Head of caudate nucleus (tissue), 42 donors: ENCODE measurements around the gene ITGB1.
A peak's percentile ranks its signal among the peaks of the same experiment; 100 is the strongest.
"Not testable (repeated sequence)": the region's sequence is repeated elsewhere in the genome, so short reads cannot be mapped to it uniquely, and the experiment has no call there.

Experiments
- DNase-seq, 42 donors: peaks; one replicate each; pipeline versions ENCODE4 v3.0.0 to v3.0.0-alpha.2; 2020 to 2021; ENCODE audit warnings: mixed read lengths in 7 of 42
- intact Hi-C: fragments of 100-400 bp; cut with DNase I; formaldehyde crosslinking; loops from one replicate; pipeline ENCODE4 v1.15.0; 2022

ITGB1 gene

DNA sequence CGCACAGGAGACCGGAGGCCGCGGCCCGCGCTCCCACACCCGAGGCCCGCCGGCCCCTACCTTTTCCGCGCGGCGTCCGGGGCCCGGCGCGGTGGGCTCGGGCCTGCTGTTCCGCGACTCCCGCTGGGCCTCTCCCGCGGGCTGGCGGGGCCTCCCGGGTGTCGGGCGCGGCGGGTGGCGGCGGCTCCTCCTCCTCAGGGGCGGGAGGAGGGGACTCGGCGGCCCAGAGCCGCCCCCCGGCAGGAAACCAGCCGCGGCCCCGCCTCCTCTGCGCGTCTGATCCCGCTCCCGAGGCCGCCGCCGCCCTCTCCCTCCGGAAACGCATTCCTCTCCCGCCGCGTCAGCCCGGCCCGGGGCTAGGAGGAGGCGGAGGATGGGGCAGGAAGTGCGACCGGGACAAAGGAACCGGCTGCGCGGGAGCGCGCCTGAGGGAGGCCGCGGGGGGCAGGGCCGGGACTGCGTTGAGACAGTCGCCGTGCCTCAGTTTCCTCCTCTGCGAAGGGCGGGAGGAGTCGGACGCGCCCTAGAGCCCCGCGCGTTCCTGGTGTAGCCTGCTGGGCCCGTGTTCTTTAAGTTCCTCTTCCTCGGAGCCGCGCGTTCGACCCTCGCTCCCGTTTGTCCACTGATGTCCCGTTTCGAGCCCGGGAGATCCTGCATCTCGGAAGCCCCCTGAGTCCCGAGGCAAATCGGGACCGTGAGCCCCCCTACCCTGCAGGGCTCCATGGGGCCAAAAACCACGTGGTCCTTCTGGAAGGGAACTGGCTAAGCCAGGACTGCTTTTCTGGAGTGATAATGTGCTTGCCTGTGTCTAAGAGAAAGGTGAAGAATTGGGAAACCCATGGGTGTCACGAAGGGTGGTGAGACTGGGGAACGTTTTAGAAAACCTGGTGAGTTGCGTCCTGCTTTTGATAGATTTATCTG is at the start of gene ITGB1:
TSS of gene ITGB1 (minus strand) at position 146 of the 921 bp plus-strand sequence. CDS start 22,672 bp downstream, outside the sequence.
- peak; percentile 86 to 98 (median 96) for DNase-seq
- intact Hi-C loops: no loop called here

DNA sequence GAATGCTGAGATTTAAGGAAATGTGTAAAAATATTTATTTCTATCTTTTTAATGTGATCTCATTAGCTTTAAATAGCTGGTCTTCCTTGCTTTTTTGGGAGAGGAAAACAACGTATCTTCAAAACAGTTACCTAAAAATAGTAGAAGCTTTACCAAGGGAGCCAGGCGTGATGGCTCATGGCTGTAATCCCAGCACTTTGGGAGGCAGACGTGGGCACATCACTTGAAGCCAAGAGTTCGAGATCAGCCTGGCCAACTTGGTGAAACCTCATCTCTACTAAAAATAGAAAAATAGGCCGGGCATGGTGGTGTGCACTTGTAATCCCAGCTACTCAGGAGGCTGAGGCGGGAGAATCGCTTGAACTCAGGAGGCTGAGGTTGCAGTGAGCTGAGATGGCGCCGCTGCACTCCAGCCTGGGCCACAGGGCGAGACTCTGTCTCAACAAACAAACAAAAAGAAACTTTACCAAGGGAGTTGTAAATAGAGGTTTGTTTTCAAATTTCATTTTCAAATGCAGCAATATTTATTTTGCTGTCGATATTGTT is 48.4 kb upstream of the ITGB1 start:
- DNase-seq: no peak
- intact Hi-C loops: no loop called here

DNA sequence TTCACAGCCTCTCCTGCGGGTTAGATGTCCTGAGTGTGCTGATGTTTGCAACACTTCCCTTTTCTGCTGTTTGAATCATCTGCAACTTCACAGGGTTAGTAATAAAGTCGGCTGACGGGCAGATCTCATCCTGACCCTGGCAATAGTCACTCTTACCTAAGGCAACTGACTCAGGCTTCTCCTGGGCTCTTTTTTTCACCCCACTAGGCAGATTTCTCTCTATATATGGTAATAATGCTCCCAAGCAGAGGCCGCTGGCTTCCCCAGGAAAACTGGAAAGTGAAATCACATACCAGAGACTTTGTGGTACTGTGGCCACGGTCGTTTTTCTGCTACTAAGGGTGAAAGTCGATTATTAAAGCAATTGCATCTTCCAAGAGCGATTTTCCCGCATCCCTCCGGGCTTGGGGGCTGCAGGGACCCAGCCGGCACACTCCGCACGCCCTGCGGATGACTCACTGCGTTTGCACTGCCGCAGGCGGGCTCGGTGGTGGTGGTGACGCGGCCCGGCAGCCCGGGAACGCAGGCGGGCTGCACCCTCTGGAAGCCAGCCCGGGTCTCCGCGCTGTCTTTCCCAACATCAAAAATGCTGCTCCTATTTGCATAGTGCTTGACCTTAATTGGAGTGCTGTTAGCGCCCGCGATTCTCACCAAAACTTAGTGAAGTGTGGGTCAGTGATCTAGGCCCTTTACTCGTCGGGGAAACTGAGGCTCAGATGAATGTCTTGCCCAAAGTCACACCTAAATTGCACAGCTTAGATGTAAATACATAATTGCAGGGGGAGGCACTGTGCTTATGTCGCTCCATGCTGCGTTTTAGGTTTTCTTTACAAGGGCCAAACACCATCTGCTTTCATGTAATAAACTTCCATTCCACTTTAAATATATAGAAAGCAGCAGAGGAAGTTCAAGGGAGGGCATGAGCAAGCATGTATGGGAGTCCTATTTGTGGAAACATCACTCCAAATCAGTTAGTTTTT is 47.6 kb upstream of the ITGB1 start:
- intact Hi-C loops: no loop called here
- DNase-seq: peak in 36 of 42 donors; percentile 10 to 68 (median 33)

DNA sequence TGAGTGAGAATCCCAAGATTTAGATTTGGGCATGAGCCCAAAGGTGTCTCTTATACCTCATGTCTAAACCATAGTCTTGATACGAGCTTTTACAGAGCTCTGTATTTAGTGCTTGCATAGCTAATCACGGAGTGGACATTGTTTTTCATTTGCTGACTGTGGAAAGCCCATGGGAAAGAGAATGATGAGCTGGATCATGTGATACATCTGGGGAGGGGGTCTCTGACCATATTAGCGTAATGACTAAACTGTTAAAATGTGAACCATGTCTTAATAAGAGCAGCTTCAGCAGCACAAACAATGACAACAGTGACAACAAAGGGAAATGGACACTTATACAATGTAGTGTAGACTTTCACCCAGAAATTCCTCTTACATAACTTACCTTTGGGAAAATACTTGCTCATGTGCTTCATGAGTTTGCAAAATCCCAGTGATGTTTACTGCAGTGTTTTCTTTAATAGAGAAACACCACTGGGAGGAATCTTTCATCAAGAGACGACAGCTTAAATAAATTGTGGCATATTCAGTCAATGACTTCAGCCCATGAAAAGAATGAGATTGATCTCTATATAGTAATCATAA is 44.0 kb upstream of the ITGB1 start:
- intact Hi-C loops: no loop called here
- no peak for DNase-seq

GRCh38 chr10:32998060-32998581 is 40.1 kb upstream of the ITGB1 start:
- DNase-seq, intact Hi-C loops: not testable (repeated sequence)

- intact Hi-C loops: no loop called here
- no peak for DNase-seq
Observed at GRCh38 chr10:32995751-32996150, 37.7 kb upstream of the ITGB1 start.

GRCh38 chr10:32995066-32995622 is 37.1 kb upstream of the ITGB1 start:
- intact Hi-C loops: no loop called here
- DNase-seq: no peak

DNA sequence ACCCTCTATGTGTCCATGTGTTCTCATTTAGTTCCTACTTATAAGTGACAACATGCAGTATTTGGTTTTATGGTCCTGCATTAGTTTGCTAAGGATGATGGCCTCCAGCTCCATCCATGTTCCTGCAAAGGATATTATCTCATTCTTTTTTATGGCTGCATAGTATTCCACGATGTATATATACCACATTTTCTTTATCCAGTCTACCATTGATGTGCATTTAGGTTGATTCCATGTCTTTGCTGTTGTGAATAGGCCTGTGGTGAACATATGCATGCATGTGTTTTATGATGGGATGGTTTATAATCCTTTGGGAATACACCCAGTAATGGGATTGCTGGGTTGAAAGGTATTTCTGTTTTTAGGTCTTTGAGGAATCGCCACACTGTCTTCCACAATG is 36.6 kb upstream of the ITGB1 start:
- DNase-seq, intact Hi-C loops: not testable (repeated sequence)

DNA sequence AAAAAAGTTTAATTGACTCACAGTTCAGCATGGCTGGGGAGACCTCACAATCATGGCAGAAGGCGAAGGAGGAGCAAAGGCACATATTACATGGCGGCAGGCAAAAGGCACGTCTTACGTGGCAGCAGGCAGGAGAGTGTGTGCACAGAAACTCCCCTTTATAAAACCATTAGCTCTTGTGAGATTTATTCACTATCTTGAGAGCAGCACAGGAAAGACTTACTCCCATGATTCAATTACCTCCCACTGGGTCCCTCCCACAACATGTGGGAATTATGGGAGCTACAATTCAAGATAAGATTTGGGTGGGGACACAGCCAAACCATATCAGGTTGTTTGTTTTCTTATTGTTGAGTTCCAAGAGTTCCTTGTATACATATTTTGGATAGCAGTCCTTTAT is 34.3 kb upstream of the ITGB1 start:
- DNase-seq, intact Hi-C loops: not testable (repeated sequence)

DNA sequence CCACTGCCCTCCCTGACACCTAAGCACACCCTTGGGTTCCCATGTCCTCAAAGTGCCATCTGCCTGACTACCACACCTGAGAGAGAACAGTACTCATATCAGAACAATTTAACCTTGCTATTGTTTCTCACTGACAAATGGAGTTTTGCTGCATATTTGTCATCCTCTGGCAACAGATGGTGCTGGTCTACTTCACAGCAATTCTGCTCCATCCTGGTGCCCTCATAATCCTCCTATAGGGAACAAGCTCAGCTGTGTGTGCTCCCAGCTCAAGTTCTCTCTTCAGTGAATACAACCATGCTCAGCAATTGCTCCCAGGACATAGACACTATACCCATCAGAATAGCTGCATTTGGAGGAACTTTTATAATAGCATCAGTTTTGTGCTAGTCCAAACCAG is 32.8 kb upstream of the ITGB1 start:
- no peak for DNase-seq
- intact Hi-C loops: no loop called here

DNA sequence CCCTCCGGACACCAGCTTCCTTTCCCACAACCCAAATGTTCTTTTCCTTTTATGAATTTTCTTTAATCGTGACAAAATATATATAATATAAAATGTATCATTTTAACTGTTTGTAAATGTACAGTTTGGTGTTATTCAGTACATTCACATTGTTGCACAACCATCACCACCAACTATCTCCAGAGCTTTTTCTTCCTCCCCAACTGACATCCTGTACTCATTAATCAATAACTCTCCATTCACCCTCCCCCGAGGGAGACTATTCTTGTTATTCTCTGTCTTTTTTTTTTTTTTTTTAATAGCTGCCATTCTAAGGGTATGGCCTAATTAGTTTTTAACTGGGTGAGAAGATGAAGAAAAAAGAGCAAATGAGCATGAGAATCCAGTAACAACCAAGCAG is 30.6 kb upstream of the ITGB1 start:
- DNase-seq: no peak
- intact Hi-C loops: no loop called here

DNA sequence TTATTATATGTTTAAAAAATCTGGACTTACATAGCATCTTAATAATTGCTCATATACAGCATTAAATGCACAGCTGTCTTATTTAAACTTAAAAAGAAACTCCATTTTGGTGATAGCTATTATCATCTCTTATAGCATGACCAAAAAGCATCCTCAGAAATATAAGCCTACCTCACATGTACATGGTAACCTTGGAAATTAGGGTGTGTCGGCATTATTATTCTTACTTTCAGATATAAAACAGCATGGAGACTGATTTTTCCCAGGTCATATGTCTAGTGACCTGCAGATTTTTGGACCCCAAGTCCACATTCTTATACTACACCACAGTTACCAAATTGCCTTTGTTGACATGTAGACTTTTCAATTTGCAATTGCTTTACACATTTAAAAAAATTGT is 29.1 kb upstream of the ITGB1 start:
- intact Hi-C loops: no loop called here
- no peak for DNase-seq

GRCh38 chr10:32985775-32986350 is 27.8 kb upstream of the ITGB1 start:
- intact Hi-C loops: no loop called here
- DNase-seq: no peak

DNA sequence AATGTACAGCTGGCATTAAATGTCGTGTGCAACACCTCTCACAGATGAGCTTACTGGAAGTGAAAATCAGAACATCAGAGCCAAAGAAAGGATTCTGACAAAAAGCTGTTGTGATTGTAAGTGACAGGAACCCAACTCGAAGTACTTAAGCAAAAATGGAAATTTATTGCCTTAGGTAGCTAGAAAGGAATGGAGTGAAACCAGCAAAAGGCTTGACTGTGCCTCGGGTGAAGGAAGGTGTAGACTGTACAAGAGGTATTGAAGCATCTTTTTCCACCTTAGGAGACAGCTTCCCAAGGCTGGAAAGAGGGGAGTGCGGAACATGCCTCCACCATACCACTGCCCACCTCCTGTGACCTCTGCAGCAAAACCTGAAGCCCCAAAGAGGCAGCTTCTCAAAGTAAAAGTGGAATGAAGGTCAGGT is 27.3 kb upstream of the ITGB1 start:
- no peak for DNase-seq
- intact Hi-C loops: no loop called here

- DNase-seq: no peak
- intact Hi-C loops: no loop called here
Observed at GRCh38 chr10:32984003-32984600, 26.1 kb upstream of the ITGB1 start.

- no peak for DNase-seq
- intact Hi-C loops: no loop called here
Observed at GRCh38 chr10:32982911-32983909, 25.2 kb upstream of the ITGB1 start.

- intact Hi-C loops: no loop called here
- no peak for DNase-seq
Observed at GRCh38 chr10:32982293-32982709, 24.3 kb upstream of the ITGB1 start.
